Measurements from ENCODE around the gene CCR5AS.
"Not testable (repeated sequence)": the region's sequence is repeated elsewhere in the genome, so short reads cannot be mapped to it uniquely, and the experiment has no call there.

CCR5AS gene

GRCh38 chr3:46335541-46335940 lies 71.3 kb downstream of the CCR5AS start:
- Mint-ChIP-seq H3K27ac (ENCODE audit: unreplicated experiment) (no peak overlapping the region), H3K4me1 (ENCODE audit: unreplicated experiment) (no peaks in the 10 kb centered on the region), H3K27me3 (ENCODE audit: unreplicated experiment) (peaks cover 21% of the 10 kb centered on the region), H3K36me3 (ENCODE audit: unreplicated experiment) (no peaks in the 10 kb centered on the region), H3K4me3 (ENCODE audit: unreplicated experiment) (no peak overlapping the region), H3K9me3 (ENCODE audit: unreplicated experiment) (peaks cover 3% of the 10 kb centered on the region)
- DNase-seq (ENCODE audit: extremely low spot score, unreplicated experiment), result no peak
- no peak for TF ChIP-seq CTCF (IDR thresholded peaks at IDR 0.05)

- H3K4me1 Mint-ChIP-seq (ENCODE audit: unreplicated experiment), result no peaks in the 10 kb centered on the region
These were observed 72.0 kb downstream of the CCR5AS start for GRCh38 chr3:46334741-46335478.

GRCh38 chr3:46330676-46331075 lies 76.2 kb downstream of the CCR5AS start:
- not testable (repeated sequence) for H3K36me3 Mint-ChIP-seq (ENCODE audit: unreplicated experiment); H3K4me3 Mint-ChIP-seq (ENCODE audit: unreplicated experiment); DNase-seq (ENCODE audit: extremely low spot score, unreplicated experiment); H3K9me3 Mint-ChIP-seq (ENCODE audit: unreplicated experiment); H3K4me1 Mint-ChIP-seq (ENCODE audit: unreplicated experiment); H3K27ac Mint-ChIP-seq (ENCODE audit: unreplicated experiment)
- H3K27me3 Mint-ChIP-seq (ENCODE audit: unreplicated experiment), result peaks cover 11% of the 10 kb centered on the region

More at GRCh38 chr3:46334741-46335478, 72.0 kb downstream of the CCR5AS start:
- peaks cover 3% of the 10 kb centered on the region for H3K9me3 Mint-ChIP-seq (ENCODE audit: unreplicated experiment)
- H3K27ac Mint-ChIP-seq (ENCODE audit: unreplicated experiment), result no peak overlapping the region
- no peak for DNase-seq (ENCODE audit: extremely low spot score, unreplicated experiment)
- H3K36me3 Mint-ChIP-seq (ENCODE audit: unreplicated experiment), result no peaks in the 10 kb centered on the region
- H3K27me3 Mint-ChIP-seq (ENCODE audit: unreplicated experiment), result peaks cover 21% of the 10 kb centered on the region
- no peak overlapping the region for H3K4me3 Mint-ChIP-seq (ENCODE audit: unreplicated experiment)
- TF ChIP-seq CTCF (IDR thresholded peaks at IDR 0.05), result no peak

GRCh38 chr3:46325645-46326300 lies 81.1 kb downstream of the CCR5AS start:
- no peak overlapping the region for H3K27ac Mint-ChIP-seq (ENCODE audit: unreplicated experiment)
- H3K9me3 Mint-ChIP-seq (ENCODE audit: unreplicated experiment), result no peaks in the 10 kb centered on the region
- DNase-seq (ENCODE audit: extremely low spot score, unreplicated experiment), result no peak
- no peak overlapping the region for H3K4me3 Mint-ChIP-seq (ENCODE audit: unreplicated experiment)
- TF ChIP-seq CTCF (IDR thresholded peaks at IDR 0.05), result no peak
- H3K4me1 Mint-ChIP-seq (ENCODE audit: unreplicated experiment), result no peaks in the 10 kb centered on the region
- peaks cover 9% of the 10 kb centered on the region for H3K27me3 Mint-ChIP-seq (ENCODE audit: unreplicated experiment)
- no peaks in the 10 kb centered on the region for H3K36me3 Mint-ChIP-seq (ENCODE audit: unreplicated experiment)

GRCh38 chr3:46324036-46324435 lies 82.8 kb downstream of the CCR5AS start:
- Mint-ChIP-seq H3K27me3 (ENCODE audit: unreplicated experiment) (peaks cover 9% of the 10 kb centered on the region), H3K4me1 (ENCODE audit: unreplicated experiment) (no peaks in the 10 kb centered on the region), H3K27ac (ENCODE audit: unreplicated experiment) (no peak overlapping the region), H3K9me3 (ENCODE audit: unreplicated experiment) (no peaks in the 10 kb centered on the region), H3K36me3 (ENCODE audit: unreplicated experiment) (no peaks in the 10 kb centered on the region), H3K4me3 (ENCODE audit: unreplicated experiment) (no peak overlapping the region)
- DNase-seq (ENCODE audit: extremely low spot score, unreplicated experiment), result no peak
- no peak for TF ChIP-seq CTCF (IDR thresholded peaks at IDR 0.05)

All from osteocyte (in vitro differentiated cells).